ENCODE measurements around the gene GRK6.

Gene GRK6

DNA sequence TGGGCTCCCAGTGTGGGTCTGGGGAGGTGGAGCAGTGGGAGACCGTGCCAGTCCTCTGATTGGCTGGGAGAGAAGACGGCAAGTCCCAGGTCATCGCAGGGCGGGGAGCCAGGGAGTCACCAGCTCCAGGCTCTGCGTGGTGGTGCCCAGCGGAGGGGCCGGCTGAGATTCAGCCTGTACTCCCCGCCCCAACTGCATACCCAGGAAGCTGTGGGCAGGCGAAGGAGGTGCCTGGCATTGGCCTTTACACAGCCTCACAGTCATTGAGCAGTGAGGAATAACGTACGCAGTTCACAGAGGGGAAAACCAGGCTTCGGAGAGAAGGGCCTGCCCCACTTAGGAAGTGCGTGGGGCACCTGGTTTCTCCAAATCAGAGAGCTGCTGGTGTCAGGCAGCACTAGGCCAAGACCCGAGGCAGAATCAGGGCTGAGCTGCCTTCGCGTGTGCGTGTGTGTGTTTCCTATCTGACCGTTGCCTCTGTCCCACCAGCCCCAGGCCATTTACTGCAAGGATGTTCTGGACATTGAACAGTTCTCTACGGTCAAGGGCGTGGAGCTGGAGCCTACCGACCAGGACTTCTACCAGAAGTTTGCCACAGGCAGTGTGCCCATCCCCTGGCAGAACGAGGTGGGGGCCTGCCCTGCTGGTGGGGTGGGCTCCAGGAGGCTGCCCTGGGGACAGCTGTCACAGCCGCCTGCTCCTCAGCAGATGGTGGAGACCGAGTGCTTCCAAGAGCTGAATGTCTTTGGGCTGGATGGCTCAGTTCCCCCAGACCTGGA is 13.9 kb downstream of the GRK6 start:
- no peak for DNase-seq (ENCODE audit: low read depth in 2 of 2)
- H3K4me3 ChIP-seq (replicated peaks in 1 of 2; ENCODE audit: low read depth in 2 of 2, low read length in 2 of 2) = no peak overlapping the region
- no peak for TF ChIP-seq CTCF (IDR thresholded peaks at IDR 0.05; ENCODE audit: low read depth, low read length)

- no peak for DNase-seq (ENCODE audit: low read depth in 2 of 2)
- H3K4me3 ChIP-seq (replicated peaks in 1 of 2; ENCODE audit: low read depth in 2 of 2, low read length in 2 of 2) = no peak overlapping the region
- TF ChIP-seq CTCF (IDR thresholded peaks at IDR 0.05; ENCODE audit: low read depth, low read length) = no peak
Observed at GRCh38 chr5:177440990-177441780, 14.7 kb downstream of the GRK6 start.

DNA sequence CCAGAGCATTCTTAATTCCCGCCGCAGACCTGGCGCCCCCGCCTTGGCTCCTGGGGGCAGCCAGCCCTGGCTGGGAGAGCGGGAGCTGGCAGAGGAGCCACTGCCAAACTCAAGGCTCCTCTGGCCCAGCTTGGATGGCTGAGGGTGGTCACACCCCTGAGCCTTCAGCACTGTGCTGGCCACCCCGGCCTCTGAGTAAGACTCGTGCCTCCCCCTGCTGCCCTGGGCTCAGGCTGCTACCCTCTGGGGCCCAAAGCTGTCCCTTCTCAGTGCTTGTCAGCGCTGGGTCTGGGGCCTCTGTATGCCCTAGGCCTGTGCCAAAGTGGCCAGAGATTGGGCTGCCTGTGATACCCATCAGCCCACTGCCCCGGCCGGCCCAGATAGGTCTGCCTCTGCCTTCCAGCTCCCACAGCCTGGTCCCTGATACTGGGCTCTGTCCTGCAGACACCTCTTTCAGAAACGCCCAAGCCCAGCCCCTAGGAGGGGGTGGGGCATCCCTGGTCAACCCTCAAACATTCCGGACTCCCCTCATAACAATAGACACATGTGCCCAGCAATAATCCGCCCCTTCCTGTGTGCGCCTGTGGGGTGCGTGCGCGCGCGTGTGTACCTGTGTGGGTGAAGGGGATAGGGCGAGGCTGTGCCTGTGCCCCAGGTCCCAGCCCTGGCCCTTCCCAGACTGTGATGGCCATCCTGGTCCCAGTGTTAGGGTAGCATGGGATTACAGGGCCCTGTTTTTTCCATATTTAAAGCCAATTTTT is 15.8 kb downstream of the GRK6 start:
- no peak for TF ChIP-seq CTCF (IDR thresholded peaks at IDR 0.05; ENCODE audit: low read depth, low read length)
- no peak overlapping the region for H3K4me3 ChIP-seq (replicated peaks in 1 of 2; ENCODE audit: low read depth in 2 of 2, low read length in 2 of 2)
- no peak for DNase-seq (ENCODE audit: low read depth in 2 of 2)

GRCh38 chr5:177443144-177443983 is 16.9 kb downstream of the GRK6 start:
- no peak overlapping the region for H3K4me3 ChIP-seq (replicated peaks in 1 of 2; ENCODE audit: low read depth in 2 of 2, low read length in 2 of 2)

GRCh38 chr5:177444106-177445051 is 17.9 kb downstream of the GRK6 start:
- no peak overlapping the region for H3K4me3 ChIP-seq (replicated peaks in 1 of 2; ENCODE audit: low read depth in 2 of 2, low read length in 2 of 2)
- DNase-seq (ENCODE audit: low read depth in 2 of 2) = no peak
- TF ChIP-seq CTCF (IDR thresholded peaks at IDR 0.05; ENCODE audit: low read depth, low read length) = no peak

More at GRCh38 chr5:177443144-177443983, 16.9 kb downstream of the GRK6 start:
- TF ChIP-seq CTCF (IDR thresholded peaks at IDR 0.05; ENCODE audit: low read depth, low read length) = no peak
- no peak for DNase-seq (ENCODE audit: low read depth in 2 of 2)

Measured in cardiac fibroblast (primary cell).